ENCODE results near the gene TTC9B. TPM values are rescaled to one million over a fixed set of nuclear protein-coding genes. Genes with fewer than 3 reads are reported as not detected.

The TTC9B gene
- total RNA-seq, 1 experiment from 2014 or later = not detected

- DNase-seq (ENCODE audit: low spot score) (no peak), ATAC-seq (no peak)
- CTCF ChIA-PET = interaction anchor here (1.0 to 1.7 kb wide), 3 partner anchors 32 to 171 kb away, joined by 3 to 5 read pairs (median 3); no protein-coding TSS in a partner anchor
- Mint-ChIP-seq H3K9me3 (no peaks in the 10 kb centered on the region), H3K36me3 (peaks cover 7% of the 10 kb centered on the region), H3K4me3 (no peak overlapping the region), H3K4me1 (peaks cover 19% of the 10 kb centered on the region), H3K27ac (peak overlapping the region; percentile 18), H3K27me3 (ENCODE audit: low read depth) (no peaks in the 10 kb centered on the region)
- TF ChIP-seq EMX1 (CRISPR knock-in tag; IDR thresholded peaks at IDR 0.05) (no peak), ZNF396 (CRISPR knock-in tag; IDR thresholded peaks at IDR 0.05; ENCODE audit: borderline replicate concordance) (no peak), RORB (CRISPR knock-in tag; IDR thresholded peaks at IDR 0.05) (no peak), SMAD4 (CRISPR knock-in tag; IDR thresholded peaks at IDR 0.05) (no peak), NFE2L1 (CRISPR knock-in tag; IDR thresholded peaks at IDR 0.05) (no peak), GTF2I (CRISPR knock-in tag; conservative IDR thresholded peaks at IDR 0.05) (no peak), ZNF416 (CRISPR knock-in tag; IDR thresholded peaks at IDR 0.05) (no peak), MAX (CRISPR knock-in tag; IDR thresholded peaks at IDR 0.05) (no peak), JAZF1 (CRISPR knock-in tag; IDR thresholded peaks at IDR 0.05) (no peak), MYBL2 (CRISPR knock-in tag; IDR thresholded peaks at IDR 0.05) (no peak), ZNF232 (CRISPR knock-in tag; IDR thresholded peaks at IDR 0.05) (no peak), OVOL2 (CRISPR knock-in tag; IDR thresholded peaks at IDR 0.05; ENCODE audit: borderline replicate concordance) (no peak), FOXK1 (CRISPR knock-in tag; IDR thresholded peaks at IDR 0.05) (no peak), ZNF512 (CRISPR knock-in tag; IDR thresholded peaks at IDR 0.05; ENCODE audit: borderline replicate concordance) (no peak), ATF6 (CRISPR knock-in tag; IDR thresholded peaks at IDR 0.05) (no peak), KAT7 (CRISPR knock-in tag; IDR thresholded peaks at IDR 0.05; ENCODE audit: borderline replicate concordance) (no peak), NR2C2 (CRISPR knock-in tag; IDR thresholded peaks at IDR 0.05) (no peak)
- POLR2A ChIA-PET = no interaction called here
Observed at GRCh38 chr19:40249781-40250180, 31.6 kb upstream of the TTC9B start.

- CTCF ChIA-PET = interaction anchor here (1.0 to 1.7 kb wide), 3 partner anchors 32 to 171 kb away, joined by 3 to 5 read pairs (median 3); no protein-coding TSS in a partner anchor
- TF ChIP-seq ETV6 (CRISPR knock-in tag; IDR thresholded peaks at IDR 0.05) (no peak), TEAD4 (CRISPR knock-in tag; IDR thresholded peaks at IDR 0.05) (no peak), FOXJ3 (CRISPR knock-in tag; IDR thresholded peaks at IDR 0.05; ENCODE audit: borderline replicate concordance) (no peak), ZNF671 (CRISPR knock-in tag; IDR thresholded peaks at IDR 0.05) (no peak), ATF6 (CRISPR knock-in tag; IDR thresholded peaks at IDR 0.05) (no peak), ZNF532 (CRISPR knock-in tag; IDR thresholded peaks at IDR 0.05; ENCODE audit: borderline replicate concordance) (no peak), FOXP4 (CRISPR knock-in tag; IDR thresholded peaks at IDR 0.05) (no peak), NFATC4 (CRISPR knock-in tag; IDR thresholded peaks at IDR 0.05) (no peak)
- POLR2A ChIA-PET = no interaction called here
- no peaks in the 10 kb centered on the region for H3K27me3 Mint-ChIP-seq (ENCODE audit: low read depth)
- no peaks in the 10 kb centered on the region for H3K9me3 Mint-ChIP-seq
- DNase-seq (ENCODE audit: low spot score) = no peak
- no peak overlapping the region for H3K4me3 Mint-ChIP-seq
- peaks cover 6% of the 10 kb centered on the region for H3K36me3 Mint-ChIP-seq
- peaks cover 20% of the 10 kb centered on the region for H3K4me1 Mint-ChIP-seq
- no peak overlapping the region for H3K27ac Mint-ChIP-seq
- no peak for ATAC-seq
Observed at GRCh38 chr19:40249201-40249600, 31.0 kb upstream of the TTC9B start.
